Endothelial cell (in vitro differentiated cells): ENCODE measurements around the gene AGT. TPM values are rescaled to one million over a fixed set of nuclear protein-coding genes. Genes with fewer than 3 reads are reported as not detected.

Source experiments
- DNase-seq: peaks from one replicate; pipeline ENCODE4 v3.0.0; 2021; ENCODE audit warnings: low spot score
- H3K27ac Mint-ChIP-seq: one replicate; pipeline ENCODE4 v1.8.0; 2021; ENCODE audit warnings: mixed read lengths, inconsistent platforms; ENCODE audit not compliant: unreplicated experiment
- H3K27me3 Mint-ChIP-seq: one replicate; pipeline ENCODE4 v1.8.0; 2021; ENCODE audit warnings: mild to moderate bottlenecking, moderate library complexity, mixed read lengths, inconsistent platforms; ENCODE audit not compliant: unreplicated experiment
- H3K36me3 Mint-ChIP-seq: one replicate; pipeline ENCODE4 v1.8.0; 2021; ENCODE audit warnings: mild to moderate bottlenecking, low read depth, mixed read lengths, inconsistent platforms; ENCODE audit not compliant: unreplicated experiment
- H3K4me1 Mint-ChIP-seq: one replicate; pipeline ENCODE4 v1.8.0; 2021; ENCODE audit warnings: mild to moderate bottlenecking, mixed read lengths, inconsistent platforms; ENCODE audit not compliant: unreplicated experiment
- H3K4me3 Mint-ChIP-seq: one replicate; pipeline ENCODE4 v1.8.0; 2021; ENCODE audit warnings: mild to moderate bottlenecking, mixed read lengths, inconsistent platforms; ENCODE audit not compliant: unreplicated experiment
- H3K9me3 Mint-ChIP-seq: one replicate; pipeline ENCODE4 v1.8.0; 2021; ENCODE audit warnings: mixed read lengths, inconsistent platforms; ENCODE audit not compliant: unreplicated experiment
- CTCF ChIP-seq: fragments of 200-600 bp; sonication (generic); IDR thresholded peaks from one replicate; pipeline ENCODE4 v1.5.0; 2021; ENCODE audit warnings: antibody characterized with exemption; ENCODE audit not compliant: unreplicated experiment
- total RNA-seq: library from RNA; stranded (reverse); fragmentation: NEBNext Ultra II Directional; extraction: Animal tissue kit (Norgen Biotek cat#: 25700); gene quantifications from one replicate; pipeline ENCODE4 v1.2.1, GENCODE V29; 2021; ENCODE audit not compliant: unreplicated experiment

The AGT gene
- total RNA-seq, 1 donor from 2014 or later = not detected

GRCh38 chr1:230758709-230759368 lies 44.9 kb upstream of the AGT start:
- TF ChIP-seq CTCF = no peak
- H3K27ac Mint-ChIP-seq = no peak overlapping the region
- DNase-seq = no peak
- H3K4me3 Mint-ChIP-seq = no peak overlapping the region
- no peaks in the 10 kb centered on the region for H3K9me3 Mint-ChIP-seq
- H3K4me1 Mint-ChIP-seq = no peaks in the 10 kb centered on the region
- peaks cover 2% of the 10 kb centered on the region for H3K27me3 Mint-ChIP-seq
- H3K36me3 Mint-ChIP-seq = no peaks in the 10 kb centered on the region

- no peak for TF ChIP-seq CTCF
- no peak overlapping the region for H3K27ac Mint-ChIP-seq
- H3K4me3 Mint-ChIP-seq = no peak overlapping the region
- H3K27me3 Mint-ChIP-seq = peaks cover 5% of the 10 kb centered on the region
- no peaks in the 10 kb centered on the region for H3K9me3 Mint-ChIP-seq
- no peaks in the 10 kb centered on the region for H3K36me3 Mint-ChIP-seq
- H3K4me1 Mint-ChIP-seq = no peaks in the 10 kb centered on the region
- DNase-seq = no peak
Observed at GRCh38 chr1:230757856-230758708, 44.2 kb upstream of the AGT start.

GRCh38 chr1:230754796-230755195 lies 40.9 kb upstream of the AGT start:
- Mint-ChIP-seq H3K27ac (no peak overlapping the region), H3K36me3 (no peaks in the 10 kb centered on the region), H3K4me1 (peaks cover 6% of the 10 kb centered on the region), H3K4me3 (no peak overlapping the region), H3K27me3 (peaks cover 12% of the 10 kb centered on the region), H3K9me3 (no peaks in the 10 kb centered on the region)
- no peak for DNase-seq
- no peak for TF ChIP-seq CTCF

- peak; percentile 58 for DNase-seq
- TF ChIP-seq CTCF = no peak
- H3K27ac Mint-ChIP-seq = no peak overlapping the region
- H3K27me3 Mint-ChIP-seq = peaks cover 12% of the 10 kb centered on the region
- peaks cover 6% of the 10 kb centered on the region for H3K4me1 Mint-ChIP-seq
- H3K36me3 Mint-ChIP-seq = no peaks in the 10 kb centered on the region
- no peak overlapping the region for H3K4me3 Mint-ChIP-seq
- no peaks in the 10 kb centered on the region for H3K9me3 Mint-ChIP-seq
Observed at GRCh38 chr1:230753586-230754251, 39.8 kb upstream of the AGT start.

- H3K27ac Mint-ChIP-seq = no peak overlapping the region
- no peaks in the 10 kb centered on the region for H3K9me3 Mint-ChIP-seq
- TF ChIP-seq CTCF = no peak
- no peaks in the 10 kb centered on the region for H3K36me3 Mint-ChIP-seq
- peaks cover 12% of the 10 kb centered on the region for H3K27me3 Mint-ChIP-seq
- H3K4me1 Mint-ChIP-seq = peaks cover 6% of the 10 kb centered on the region
- no peak overlapping the region for H3K4me3 Mint-ChIP-seq
- DNase-seq = no peak
Observed at GRCh38 chr1:230753191-230753585, 39.3 kb upstream of the AGT start.
